NCI-H748 (cell line): ENCODE measurements around the gene TRAF4.

ENCODE experiments used
- DNase-seq: peaks from one replicate; lab custom pipeline; 2025; ENCODE audit not compliant: unreplicated experiment; lab: John Stamatoyannopoulos, UW

The TRAF4 gene, protein sequence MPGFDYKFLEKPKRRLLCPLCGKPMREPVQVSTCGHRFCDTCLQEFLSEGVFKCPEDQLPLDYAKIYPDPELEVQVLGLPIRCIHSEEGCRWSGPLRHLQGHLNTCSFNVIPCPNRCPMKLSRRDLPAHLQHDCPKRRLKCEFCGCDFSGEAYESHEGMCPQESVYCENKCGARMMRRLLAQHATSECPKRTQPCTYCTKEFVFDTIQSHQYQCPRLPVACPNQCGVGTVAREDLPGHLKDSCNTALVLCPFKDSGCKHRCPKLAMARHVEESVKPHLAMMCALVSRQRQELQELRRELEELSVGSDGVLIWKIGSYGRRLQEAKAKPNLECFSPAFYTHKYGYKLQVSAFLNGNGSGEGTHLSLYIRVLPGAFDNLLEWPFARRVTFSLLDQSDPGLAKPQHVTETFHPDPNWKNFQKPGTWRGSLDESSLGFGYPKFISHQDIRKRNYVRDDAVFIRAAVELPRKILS

DNA sequence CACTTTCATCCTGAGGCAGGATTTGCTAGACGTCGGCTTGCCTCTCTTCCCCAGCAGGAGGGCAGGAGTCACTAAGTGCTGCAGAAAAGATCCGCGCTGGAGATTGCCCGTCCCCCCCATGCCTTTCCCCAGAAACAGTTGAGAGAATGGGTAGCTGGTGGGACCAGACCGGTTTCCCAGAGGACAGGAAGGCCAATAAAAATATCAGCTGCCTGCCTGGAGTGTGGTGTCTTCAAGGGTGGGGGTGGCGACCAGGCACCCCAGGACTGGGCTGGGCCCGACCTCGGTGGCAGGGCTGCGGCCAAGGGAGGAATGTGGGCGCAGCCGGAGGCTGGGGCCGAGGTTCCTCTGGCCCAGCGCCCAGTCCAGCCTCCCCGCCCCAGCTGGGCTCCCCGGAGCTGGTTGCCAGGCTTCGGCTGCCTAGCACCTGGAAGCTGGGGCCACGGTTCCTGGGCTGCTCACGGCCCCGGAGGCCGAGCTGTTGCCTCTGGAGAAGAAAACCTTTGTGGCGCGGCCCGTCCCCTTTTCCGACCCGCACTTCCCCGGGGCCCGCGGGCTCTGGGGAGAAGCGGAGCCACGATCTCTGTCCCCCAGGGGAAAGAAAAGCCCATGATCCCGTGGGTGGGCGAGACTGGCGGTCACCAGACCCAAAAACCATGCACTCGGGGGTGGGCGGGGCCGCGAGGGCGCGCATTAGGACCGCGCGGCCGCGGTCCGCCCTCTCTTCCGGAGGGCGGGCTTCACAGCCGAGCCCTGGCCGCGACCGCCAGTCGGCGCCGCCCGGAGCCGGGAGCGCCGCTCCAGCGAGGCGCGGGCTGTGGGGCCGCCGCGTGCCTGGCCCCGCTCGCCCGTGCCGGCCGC, at the start of gene TRAF4:
Gene TRAF4 (plus strand): TSS at position 769 of the 861 bp plus-strand sequence. CDS start 102 bp downstream, outside the sequence.
- DNase-seq = peak; percentile 94

DNA sequence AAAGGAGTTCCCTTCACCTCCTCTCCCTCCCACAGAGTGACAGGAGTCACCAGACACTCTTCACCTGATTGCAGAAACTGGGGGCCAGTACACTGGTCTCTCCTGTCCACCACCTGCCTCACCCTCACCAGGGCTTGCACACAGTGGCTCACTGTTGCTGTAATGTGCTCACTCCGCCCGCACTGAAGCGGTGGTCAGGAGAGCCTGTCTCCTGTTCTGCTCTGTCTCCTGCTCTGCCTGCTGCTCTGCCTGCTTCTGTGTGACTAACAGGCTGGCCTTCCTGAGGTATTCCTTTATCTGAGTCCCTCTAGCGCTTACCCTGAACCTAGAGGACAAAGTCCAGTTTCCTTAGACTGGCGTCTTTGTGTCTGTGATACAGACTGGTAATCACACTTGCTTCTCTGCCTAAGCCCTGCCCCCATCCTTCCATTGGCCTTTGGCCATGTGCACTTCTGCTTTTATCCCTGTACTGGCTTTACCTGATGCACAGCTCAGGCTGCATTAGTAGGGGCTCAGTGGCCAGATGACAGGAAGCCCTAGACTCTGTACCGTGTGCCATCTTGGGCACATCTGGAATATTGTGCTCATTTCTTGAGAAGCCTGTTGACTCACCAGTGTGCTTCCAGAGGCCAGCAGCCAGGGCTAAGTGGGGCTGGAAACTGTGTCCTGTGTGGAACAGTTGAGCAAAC, 45.4 kb upstream of the TRAF4 start:
- DNase-seq = no peak

DNA sequence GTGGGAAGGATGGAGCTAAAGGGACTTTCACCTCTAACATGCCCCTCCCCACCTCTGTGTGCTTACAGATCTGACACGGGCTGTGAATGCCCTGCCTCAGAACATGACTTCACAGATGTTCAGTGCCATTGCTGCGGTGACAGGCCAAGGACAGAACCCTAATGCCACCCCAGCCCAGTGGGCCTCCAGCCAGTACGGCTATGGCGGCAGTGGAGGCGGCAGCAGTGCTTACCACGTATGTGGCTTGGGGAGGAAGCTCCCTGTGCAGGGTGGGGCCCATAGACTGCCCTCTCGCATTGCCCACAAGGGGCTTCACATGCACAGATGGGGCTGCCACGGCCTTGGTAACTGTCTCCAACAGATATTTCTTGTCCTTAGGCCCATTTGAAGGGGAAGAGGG, 43.5 kb upstream of the TRAF4 start:
- DNase-seq = no peak

DNA sequence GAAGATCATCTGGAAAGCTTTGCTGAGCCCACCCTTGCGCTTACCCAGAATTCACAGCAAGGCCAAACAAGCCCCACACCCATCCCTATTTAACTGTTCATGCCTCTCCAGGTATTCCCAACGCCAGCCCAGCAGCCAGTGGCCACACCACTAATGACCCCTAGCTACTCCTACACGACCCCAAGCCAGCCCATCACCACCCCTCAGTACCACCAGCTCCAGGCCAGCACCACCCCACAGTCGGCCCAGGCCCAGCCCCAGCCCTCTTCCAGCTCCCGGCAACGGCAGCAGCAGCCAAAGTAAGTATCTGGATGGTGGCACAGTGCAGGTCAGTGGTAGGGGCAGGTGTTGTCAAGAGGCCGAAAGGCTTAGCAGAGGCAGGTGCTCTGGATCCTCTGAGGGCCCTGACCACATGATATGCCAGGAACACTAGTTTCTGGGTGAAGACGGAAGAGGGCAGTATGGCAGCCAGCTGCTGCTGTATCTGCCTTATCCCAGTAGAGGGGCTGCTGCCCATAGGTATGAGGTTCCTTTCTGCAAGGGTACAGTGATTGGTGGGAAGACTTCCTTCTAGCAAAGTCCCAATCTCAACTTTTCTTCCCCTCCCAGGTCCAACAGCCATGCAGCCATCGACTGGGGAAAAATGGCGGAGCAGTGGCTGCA, 42.9 kb upstream of the TRAF4 start:
- no peak for DNase-seq

DNA sequence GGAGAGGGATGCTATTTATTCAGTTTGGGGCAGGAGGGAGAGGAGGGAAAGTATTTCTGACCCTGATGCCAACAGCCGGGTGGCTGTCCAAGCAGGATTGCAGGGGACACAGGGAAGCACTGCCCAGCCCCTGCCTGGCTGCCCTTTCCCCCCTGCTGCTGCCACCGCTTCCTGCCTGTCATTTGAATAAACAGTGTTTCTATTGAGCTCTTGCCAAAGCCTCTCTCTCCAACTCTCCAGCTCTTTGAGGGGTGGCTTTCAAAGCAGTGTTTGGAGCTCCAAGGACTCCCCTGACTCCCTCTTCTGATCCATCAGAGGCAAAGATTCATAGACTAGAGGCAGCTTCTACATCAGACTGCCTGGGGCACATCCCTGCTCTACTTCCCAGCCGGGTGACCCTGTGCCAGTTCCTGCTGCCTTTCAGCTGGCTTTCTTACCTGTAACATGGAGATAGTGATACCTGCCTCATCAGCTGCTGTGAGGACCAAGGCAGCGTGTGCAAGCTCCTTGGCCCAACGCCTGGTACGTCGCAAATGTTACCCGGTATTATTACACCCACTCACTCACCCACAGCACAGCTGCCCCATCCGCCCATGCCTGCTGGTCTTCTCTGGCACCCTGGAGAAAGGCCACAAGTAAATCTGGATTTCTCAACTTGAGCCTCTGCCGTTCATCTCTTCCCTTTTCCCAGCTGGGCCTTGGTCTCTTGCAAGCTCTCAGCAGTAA, 41.6 kb upstream of the TRAF4 start:
- DNase-seq = no peak

DNA sequence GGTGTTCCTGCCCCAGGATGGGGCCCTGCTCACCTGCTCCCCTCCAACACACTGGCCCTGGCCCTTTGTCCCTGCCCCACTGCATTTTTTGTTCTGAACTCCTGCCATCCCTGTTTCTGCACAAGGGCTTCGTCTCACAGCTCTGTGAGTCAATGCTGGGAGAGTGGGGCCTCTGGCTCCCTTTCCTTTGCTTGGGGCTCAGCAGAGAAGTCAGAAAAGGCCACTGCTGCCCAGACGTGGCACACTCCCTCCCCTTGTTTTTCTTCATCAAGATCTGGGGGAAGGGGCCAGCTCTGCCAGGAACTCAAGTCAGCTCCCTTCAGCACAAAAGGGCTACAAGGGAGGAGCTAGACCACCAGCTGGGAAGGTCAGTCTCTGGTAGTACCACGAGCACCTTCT, 41.1 kb upstream of the TRAF4 start:
- no peak for DNase-seq

DNA sequence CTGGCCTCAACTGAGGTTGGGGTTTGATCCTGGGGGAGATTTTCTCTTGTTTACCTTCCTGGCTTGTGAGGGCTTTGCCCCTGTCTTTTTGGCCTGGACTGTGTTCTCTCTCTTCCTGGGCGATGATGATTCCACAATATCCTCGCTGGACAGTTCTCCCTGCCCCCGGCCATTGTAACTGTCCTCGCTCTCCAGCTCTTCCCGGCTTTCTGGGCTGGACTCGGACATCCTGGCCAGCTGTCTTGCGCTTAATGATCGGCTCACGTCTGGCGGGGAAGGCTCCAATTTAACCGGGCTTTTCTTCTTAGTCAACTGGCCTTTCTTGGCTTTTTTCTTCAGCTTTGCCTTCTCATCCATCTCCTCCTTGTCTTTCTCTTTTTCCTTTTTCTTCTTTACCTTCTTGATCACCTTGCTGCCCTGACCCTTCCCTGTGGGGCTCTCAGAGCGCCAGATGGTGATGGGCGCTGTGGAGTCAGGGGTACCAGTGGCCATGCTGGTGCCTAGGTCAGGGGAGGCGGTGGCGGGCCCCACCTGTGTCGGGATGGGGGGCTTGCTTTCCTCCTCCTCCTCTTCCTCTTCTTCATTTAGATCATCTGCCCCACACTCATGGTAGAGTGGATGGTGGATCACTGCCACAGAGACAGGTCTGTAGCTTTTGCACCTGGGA, 40.1 kb upstream of the TRAF4 start:
- no peak for DNase-seq

DNA sequence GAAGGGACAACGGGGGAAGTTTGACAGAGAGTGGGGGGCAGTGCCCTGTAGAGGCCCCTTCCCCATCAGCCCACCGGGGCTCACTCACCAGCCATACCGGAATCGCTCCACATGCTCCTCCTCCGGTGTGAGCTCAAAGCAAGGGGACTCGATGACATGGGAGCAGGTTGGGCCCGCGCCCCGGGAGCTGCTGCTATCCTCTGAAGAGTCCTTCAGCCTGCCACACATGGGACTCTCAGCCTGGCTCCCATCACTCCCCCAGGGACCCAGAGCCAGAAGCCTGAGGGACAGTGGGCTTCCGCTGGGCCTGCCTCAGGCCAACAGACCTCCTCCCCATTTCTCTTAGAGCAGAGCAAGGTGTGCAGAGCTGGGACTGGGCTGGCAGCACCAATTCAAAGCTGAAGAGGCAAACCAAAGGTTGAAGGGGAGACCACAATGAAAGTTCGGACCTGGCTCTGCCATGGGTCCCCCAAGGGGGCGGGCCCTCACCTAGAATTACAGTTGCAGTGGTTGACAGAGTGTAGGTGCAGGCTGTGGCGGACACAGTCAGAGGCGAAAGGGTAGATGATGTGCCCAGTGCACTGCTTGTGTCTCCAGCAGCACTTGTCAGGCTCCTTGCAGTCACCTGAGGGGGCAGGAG, 39.5 kb upstream of the TRAF4 start:
- no peak for DNase-seq

DNA sequence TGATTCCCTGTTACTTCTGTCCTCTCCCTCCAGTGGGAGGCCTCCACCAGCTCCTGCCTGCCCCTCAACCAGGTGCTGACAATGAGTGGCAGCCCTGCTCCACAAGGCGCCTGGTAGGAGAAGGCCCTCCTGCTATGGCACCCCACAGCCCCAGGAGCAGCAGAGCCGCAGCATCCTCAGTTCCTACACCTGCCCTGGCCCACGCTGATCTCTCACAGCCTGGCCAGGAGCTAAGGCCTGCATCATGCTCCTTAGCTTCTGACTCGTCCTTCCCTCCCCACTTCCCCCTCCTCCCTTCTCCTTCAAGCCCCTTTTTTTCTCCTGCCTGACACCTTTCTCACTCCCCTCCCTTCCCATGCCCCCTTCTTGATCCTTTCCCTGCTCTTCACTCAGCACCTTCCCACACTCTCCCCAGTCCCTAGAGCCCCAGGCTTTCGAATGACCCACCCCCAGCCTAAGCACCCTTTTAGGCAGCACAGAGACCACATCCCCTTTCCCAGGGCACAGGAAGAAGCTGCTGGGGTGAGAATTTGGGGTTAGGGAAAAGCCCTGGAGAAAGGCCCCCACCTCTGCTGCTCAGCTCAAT, 38.6 kb upstream of the TRAF4 start:
- DNase-seq = no peak

DNA sequence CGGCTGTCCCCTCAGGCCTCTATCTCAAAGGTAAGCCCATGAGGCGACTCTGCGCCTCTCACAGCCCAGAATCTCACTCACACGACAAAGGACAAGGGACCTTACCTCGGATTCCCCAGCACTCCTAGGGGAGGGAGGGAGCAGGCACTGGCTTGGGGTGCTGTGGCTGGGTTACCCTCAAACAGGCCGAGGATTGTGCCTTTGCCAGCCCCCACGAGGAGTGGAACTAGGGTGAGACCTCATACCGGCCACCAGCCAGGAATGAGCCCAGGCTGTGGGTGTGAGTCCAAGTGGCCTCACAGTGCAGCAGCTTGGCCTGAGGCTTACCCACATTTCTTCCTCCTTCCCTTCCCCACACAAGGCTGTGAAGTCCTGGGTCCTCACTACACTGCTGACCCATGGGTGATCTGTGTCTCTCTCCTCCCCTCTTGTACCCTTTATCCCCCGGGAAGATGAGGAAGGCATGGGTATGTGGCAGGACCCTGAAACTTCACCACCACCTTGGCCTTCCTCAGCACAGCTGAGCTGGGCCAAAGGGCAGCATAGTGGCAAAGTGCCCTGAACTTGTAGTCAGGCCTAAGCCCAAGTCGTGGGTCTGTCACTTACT, 38.0 kb upstream of the TRAF4 start:
- DNase-seq = no peak

DNA sequence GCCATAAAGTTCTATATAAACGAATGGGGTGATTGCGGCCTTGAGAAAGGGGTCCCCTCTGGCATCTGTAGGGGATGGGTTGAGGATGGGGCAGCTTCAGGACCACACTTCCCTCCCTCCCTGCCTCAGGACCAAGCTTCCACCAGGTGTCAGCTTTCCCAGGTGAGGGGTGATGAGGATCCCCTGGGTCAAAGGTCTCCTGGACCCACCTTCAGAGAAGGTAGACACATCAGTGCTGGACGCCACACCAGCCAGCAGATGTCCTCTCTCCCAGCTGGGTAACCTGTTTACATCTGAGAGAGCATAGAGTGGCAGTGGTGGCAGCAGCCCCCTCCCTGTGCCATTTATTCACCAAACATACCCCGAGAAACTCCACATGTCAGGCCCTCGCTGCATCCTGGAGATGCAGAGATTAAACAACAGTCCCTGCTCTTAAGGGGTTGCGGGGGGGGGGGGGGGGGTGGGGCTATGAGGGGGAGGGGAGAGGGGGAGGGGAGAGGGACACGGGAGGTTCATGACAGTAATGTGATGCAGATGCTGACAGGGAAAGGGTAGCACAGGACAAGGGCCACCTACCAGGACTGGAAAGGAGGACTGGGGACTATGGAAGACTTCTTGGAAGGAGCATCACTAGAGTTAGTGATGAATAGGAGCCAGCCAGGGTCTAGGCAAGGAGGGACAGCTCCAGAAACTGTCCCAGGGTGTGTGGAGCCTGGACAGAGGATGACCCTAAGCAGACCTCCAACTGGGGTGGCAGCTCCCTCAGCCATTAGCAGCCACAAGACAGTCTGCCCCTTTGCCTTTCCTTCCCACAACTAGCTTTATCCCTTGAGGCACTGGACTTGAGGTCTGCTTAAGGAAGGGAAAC, 37.1 kb upstream of the TRAF4 start:
- no peak for DNase-seq

DNA sequence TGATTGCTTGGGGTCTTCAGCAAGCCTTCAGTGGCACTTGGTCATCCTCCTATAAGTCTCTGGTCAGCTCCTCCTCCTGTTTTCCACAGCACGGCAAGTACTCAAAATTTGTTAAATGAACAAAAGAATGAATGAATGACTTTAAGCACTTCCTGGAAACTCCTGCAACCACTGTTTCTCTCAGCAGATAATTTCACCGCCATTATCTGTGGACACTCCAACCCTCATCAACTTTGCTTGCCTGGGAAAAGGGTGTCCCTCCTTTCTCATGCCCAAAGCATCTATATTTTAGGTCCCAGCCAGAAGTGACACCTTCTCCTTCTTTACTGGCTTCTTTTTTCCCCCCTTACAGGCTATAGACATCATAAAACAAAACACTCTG, 36.5 kb upstream of the TRAF4 start:
- DNase-seq = no peak

DNA sequence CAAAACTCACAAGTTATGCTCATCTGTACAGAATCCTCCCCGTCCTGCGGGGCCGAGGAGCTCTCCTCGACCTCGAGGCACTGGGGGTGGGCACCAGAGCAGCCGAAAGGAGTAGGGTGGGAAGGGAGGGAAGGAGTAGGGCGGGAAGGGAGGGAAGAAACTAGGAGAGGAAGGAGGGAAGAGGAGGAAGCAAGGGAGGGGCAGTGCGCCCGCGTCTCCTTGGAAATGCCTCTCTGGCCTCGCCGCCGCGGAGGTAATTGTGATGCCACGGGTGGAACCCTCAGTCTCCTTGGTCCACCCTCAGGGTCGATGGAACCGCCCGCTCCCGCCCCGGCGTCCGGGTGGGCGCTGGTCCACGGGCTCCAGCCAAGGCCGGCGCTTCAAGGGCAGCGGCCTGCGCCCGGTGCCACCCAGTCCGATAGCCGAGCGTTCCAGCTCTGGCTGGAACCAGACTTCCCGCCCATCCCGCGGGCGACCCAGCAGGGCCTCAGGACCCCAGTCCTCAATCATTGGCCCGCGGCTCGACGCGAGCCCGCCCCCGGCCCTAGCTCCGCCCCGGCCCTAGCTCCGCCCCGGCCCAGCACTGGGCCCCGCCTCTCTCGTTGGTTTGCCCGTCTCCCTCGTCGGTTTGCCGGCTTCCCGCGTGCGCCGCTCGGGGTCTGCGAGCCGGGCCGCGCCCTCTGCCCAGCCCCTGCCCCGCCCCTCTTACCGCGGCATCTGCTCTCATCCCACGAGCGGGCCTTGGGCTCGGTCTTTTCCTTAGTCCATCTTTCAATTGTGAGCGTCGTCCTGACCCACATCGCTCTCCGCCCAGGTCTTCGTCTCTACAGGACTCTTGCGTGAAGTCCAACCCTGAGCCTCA, 32.7 kb upstream of the TRAF4 start:
- peak; percentile 97 for DNase-seq

DNA sequence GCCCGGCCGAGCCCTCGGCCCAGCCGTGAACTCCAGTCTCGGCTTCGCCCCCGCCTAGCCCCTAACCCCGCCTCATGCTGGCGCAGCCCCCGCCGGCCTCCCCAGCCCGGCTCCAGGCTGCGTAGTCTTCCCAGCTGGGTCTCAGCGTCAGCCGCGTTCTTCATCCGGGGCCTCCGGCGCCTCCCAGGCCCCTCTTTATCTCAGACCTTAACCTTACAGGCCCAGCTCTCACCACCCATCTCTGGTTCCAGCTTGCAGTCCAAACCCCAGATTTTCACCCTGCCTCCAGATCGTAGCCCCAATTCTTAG, 32.1 kb upstream of the TRAF4 start, which contains the start of gene PROCA1:
Gene PROCA1 (minus strand): TSS at position 166 of the 309 bp plus-strand sequence. CDS start 228 bp downstream, outside the sequence.
- no peak for DNase-seq

DNA sequence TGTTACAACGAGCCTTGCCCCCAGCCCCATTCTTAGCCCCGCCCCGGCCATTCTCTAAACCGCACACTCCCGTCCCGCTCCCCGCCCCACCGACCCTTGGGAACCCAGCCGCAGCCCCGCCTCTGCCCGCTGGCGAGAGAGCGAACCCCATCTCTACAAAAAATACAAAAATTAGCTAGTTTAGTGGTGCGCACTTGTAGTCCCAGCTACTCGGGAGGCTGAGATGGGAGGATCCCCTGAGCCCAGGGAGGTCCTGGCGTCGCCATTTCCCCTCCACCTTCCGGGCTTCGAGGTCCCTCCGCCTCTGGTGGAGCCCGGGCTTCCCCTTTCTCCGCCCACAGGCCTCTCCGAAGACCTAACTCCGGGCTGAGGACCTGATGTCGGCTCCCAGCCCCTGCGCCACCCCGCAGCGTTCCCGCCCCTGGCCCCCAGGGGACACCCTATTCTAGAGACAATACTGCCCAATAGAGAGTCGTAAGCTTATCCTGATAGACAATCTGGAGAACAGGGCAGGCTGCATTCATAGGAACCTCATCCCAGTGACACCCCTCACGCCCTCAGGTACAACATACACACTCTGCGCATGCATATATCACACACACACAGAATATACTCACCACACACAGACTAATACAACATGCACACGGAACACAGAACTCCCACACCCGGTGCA, 31.6 kb upstream of the TRAF4 start:
- no peak for DNase-seq
